ENCODE data around the gene SOAT2.

Gene SOAT2

DNA sequence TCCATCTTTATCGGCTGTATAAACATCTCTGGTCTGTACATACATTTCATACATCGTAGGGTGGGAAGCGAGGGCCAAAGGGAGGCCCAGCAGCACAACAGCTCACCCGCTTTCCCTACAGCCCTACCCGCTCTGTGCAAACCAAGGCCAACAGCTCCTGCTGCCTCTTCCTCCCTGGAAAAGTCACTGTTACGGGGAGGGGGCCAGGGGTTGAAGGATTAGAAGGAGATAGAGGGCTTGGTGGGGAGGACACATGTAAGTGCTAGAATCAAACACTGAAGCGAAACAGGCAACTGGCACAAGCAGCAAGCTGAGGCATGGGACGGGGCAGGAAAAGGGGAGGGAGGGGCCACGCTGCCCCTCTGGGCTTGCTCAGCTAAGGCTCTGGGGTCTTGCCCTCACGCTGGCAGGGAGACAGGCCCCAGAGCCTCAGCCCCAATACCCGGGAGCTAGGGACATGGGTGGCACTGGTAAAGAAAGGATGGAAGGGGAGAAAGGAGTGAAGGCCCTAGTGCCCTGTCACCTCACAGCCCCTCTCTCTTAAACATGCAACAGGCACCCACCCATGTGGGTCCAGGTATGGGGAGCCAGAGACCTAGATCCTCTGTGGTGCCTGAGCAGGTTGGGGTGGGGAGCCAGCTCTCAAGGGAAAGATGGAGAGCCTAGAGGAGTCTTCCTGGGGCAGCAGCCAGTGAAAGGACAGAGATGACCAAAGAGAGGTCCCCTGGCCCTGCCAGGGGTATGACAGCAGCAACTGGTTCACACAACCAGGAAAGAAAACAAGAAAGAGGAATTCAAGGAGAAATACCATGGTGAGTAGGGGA lies 38.5 kb upstream of the SOAT2 start:
- DNase-seq (ENCODE audit: low read depth): no peak

DNA sequence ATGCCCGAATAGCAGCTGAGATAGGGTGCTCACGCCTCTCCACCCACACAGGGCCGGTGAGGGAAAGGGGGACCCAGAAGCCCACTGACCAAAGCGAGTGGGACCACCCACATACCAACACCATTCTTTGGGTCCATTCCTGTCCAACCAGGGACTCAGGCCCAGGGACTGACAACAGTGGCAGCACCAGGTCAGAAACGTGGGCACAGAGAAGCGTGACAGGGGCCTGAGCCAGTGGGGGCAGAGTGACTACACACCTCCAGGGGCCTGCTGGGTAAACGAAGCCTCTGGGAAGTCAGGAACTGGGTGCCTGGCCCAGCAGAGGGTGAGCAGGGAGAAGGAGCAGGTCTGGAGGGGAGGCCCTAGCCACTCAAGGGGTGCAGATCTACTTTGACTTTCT lies 37.8 kb upstream of the SOAT2 start:
- DNase-seq (ENCODE audit: low read depth): no peak

DNA sequence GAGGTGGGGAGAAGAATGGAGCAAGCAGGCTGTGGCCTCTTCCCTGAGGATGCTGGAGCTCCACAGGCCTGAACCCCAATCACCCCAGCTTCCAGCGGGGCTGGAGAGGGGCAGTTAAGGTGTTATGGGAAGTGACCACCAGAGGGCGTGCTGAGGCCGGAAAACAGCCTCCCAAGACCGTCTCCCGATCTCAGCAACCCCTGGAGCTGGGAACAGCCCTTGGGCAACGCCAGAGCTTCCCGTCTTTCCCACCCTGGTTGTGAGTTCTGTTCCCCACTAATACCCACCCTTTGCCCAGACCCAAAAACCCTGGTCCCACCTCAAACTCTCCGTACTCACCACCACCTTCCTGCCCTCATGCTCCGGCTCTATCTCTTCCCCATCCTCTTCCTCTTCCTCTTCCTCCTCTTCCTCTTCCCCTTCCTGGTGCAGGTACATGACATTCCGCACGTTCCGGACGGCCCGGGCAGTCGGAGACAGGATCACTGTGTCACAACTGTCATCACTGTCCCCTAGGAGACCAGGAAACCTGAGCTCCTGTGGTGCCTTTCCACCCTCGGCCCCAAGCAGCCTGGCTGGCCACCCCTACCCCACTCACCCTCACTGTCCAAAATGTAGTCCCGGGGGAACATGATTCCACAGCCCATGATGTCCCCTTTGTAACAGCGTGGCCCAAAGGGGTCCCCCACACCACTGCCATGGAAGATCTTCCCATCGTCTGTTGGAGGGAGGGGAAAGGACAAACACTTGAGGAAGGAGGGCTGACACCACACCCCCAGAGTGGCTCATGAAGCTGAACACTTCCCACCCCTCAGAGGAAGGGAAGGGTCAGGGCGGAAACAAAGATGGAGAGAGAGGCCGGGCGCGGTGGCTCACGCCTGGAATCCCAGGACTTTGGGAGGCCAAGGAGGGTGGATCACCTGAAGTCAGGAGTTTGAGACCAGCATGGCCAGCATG lies 37.0 kb upstream of the SOAT2 start:
- DNase-seq (ENCODE audit: low read depth): peak; percentile 81

DNA sequence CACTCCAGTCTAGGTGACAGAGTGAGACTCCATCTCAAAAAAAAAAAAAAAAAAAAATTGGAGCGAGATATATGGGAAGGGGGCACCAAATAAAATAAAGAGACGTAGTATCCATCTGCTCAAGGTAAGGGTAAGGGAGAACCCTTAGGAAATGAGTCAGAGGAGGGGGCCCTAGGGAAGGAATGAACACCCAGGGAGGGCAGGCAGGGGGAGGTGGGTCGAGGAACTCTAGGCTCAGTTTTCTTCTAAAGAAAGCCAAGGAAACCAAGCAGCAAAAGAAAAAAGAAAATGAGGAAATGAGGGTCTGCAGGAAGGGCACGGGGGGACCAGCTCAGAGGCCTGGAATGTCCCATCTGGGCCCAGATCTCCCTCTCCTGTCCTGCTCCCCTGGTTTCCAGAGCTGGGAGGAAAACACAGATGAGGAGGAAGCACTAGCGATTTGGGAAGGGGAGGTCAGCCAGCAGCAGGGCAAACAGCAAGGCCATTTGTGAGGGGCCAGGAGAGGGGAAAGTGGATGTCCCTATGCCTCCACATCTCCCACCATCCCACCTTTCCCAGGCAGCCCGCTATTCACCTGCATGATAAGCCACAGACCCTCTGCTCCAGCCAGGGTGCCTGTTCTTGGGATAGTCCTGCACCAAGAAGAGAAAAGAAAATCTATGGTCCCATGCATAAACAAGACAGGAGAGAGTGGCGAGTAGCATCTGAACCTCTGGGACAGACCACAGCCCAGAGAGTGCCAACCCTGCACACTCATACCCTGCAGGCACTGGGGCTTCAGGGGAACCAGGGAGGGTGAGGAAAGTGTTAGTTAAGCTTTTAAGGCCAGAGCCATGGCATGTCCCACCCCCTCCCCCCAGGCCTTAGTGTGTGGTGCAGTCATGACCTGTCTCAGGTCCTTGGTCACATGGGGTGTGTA lies 36.0 kb upstream of the SOAT2 start:
- DNase-seq (ENCODE audit: low read depth): no peak

DNA sequence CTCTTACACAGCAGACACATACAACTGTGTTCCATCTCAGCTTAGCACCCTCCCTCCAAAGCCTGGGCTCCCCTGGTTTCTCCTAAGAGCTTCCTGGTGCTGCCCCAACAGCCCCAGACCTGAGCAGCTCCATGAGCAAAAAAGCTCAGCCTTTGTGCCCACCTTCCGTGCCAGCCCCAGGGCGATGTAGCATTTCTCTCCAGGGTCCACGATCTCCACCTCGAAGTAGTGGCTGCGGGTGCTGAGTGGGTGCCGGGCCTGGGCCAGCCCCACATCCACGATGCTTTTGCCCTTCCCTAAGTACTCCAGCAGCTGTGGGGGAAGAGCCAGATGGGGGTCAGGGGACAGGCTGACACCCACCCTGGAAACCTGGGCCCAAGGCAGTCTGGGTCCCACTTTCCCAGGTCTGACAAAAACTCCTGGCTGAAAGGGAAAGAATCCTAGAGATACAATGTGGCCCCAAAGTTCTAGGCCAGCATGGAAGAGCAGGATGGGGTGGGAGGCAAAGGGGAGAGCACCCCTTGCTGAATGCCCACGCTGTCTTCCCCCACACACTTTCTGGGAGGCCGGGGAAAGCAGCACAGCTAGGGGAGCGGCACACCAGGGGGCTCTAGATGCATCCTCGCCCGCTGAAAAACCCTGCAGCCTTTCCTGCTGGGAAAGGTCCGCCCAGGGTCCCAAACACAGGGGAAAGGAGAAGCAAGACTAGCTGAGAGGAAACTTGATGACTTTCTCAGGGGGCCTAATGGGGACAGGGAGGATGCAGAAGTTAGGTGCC lies 35.1 kb upstream of the SOAT2 start:
- no peak for DNase-seq (ENCODE audit: low read depth)

DNA sequence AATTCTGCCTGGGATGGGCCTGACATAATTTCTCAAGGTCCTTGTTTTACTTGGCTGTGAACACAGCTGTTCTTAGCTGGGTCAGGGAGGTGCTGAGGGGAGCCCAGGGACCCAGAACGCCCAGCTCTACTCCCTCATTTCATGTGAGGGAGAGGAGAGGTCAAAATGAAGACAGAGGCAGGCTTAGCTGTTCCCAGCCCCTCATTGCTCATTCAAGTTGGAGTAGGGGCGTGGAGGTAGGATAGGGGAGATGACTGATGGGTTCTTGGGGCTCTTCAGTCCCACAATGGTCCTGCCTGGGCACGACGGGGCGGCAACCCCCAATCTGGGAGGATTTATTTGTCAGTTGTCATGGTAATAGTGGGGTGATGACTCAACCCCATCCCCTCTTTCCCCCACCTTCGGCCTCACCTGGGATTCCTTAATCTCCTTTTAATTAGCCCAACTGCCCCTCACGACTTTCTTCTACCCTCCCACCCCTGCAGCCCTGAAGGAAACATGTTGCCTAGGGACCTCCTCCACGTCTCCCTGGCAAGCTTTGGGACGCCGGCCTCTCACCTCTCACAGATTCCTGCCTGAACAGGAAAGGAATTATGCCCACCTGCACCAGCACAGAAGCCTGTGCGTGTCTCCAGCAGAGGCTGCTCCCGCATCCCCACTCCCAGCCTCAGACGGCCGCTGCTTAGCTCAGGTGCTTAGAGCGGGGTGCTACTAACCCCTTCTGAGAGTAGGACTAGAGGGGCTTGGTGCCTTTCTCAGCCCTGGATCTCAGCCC lies 34.3 kb upstream of the SOAT2 start:
- DNase-seq (ENCODE audit: low read depth): no peak

DNA sequence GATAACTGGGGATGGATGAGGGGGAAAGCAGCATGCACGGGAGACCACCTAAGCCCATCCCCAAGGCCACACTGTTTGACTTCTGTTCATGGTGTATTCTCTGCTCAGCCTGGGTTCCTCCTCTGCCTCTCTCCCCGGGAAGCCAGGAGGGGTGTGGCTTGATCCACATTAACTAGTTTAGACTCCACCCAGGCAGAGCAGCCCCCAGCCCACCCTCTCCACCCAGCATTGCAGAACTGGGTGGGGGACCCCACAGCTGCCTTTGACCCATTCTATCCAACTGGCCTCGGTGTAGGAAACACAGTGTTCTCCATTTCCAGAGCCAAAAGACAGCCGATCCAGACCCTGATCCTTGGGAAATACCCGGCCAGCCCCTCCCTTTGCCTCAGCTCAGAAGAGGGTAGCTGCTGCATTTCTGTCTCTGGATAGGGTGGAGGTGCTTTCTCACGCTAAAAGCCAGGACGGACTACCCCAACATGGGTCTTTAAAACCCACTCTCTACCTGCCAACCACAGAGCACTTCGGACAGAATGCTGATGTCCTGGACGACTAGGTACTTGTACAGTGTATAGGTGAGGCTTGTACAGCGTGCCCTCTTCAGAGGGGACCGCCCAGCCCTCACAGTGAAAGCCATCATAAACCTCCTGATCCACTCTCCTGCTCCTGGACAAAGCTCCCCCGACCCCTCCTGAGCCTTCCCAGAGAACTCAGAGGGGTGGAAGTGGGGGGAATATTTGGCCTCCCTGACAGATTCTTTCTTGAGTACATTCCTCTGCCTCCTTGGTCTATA lies 33.5 kb upstream of the SOAT2 start:
- DNase-seq (ENCODE audit: low read depth): no peak

DNA sequence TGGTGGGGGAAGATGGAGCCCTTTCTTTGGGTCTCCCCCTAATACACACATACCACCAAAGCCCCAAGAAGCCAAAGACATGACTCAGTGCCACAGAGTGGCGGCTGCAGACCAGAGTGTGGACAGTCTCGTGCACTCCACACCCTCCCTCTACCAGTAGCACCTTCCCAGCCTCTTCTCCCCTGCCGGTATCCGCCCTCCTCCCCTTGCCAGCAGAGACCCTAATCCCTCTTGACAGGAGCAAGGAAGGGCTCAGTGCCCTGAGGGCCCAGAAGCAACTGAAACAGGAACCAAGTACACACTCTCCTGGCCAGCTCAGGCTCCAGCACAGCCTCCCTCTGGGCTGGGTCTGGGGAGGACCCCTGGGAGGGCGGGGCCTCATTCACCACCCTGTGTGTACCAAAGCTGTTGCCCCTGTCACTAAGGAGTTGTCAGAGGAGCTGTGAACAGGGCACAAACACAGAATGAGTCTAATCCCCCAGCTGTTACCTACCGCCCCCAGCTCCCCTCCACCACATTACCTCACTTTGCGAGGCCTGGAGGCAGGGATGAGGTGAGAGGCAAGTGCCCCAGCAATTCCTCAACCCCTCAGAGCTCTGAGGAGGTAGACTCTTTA lies 32.3 kb upstream of the SOAT2 start:
- no peak for DNase-seq (ENCODE audit: low read depth)

DNA sequence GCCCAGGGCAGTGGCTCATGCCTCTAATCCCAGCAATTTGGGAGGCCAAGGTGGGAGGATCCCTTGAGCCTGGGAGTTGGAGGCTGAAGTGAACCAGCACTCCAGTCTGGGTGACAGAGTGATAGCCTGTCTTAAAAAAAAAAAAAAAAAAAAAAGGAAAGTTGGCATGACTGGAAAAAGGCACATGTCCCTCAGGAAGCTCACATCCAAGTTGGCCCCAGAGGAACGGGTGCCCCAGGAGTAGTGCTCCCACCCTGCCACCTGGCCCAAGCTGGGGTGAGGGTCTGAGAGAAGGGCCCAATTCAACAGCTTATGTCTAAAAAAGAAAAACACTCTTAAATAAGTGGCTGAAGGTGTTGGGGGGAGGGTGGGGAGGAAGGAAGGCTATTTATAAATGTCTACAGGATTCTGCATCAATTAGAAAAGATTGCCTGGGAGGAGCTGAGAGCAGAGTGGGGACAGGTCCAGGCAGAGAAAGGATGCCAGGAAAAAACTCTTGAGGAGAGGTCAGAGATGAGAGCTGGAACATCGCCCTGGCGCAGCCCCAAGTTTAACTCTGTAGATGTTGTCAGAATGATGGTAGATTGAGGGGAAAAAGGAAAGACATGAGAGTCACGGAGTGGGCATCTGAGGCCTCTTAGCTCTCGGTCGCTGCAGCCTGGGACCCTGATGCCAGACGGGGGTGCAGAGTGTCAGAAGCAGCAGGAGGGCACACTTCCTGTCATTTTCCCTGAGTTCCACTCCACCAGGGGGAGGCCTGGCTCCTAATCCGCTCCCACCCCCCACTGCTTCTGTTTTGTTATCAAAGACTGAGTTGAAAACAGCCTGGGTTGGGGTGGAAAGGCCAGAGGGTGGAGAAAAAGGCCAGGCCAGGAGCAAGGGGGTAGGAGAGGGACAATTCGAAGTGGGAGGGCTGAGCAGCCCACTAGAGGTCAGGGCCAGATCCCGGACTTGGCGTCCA lies 31.4 kb upstream of the SOAT2 start:
- DNase-seq (ENCODE audit: low read depth): peak; percentile 79

DNA sequence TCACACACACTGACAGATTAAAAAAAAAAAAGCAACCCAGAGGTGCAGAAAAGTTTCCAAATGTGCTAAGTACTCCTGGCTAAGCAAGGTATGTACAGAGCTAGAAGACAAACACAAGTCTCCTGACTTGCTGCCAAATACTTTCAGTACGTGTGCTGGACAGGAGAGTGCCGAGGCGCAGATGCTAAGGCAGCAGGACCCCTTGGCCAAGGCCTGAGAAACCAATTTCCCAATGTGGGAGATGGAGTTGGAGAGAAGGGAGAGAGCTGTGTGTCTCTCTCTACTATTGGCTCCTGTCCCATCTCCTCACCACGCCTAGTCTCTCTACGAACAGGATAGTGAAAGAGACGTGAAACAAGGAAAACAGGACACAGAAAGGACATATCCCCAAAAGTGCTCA lies 29.4 kb upstream of the SOAT2 start:
- no peak for DNase-seq (ENCODE audit: low read depth)

DNA sequence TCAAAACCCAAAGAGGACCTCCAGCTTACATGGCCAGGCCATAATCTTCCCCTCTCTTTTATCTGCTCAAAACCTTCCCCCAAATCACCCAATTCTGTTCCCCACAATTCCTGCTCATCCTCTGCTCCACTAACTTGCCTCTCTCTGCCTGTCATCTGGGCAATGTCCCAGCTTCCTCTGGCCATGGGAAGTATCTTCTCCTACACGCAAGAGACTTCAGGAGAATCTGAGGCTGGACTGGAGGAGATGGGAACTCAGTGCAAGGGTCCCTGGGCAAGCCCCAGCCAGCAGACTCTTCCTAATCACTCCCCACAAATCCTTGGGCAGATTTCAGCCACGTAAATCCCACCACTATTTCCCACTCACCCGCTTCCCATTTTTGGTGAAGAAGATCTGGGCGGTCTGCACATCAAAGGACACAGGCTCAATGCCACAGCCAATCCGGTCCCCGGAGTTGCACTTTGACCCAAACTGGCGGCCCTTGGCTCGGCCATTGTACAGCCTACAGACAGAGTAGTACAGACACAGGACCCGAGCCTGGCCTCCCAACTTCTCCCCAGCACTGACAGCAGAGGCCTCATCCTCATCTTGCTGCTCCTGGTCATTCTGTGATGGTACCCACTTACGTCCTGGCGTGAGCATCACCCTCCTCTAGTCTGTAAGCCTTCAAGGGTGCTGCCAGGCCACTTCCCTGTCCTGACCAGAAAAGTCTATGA lies 28.8 kb upstream of the SOAT2 start:
- no peak for DNase-seq (ENCODE audit: low read depth)

DNA sequence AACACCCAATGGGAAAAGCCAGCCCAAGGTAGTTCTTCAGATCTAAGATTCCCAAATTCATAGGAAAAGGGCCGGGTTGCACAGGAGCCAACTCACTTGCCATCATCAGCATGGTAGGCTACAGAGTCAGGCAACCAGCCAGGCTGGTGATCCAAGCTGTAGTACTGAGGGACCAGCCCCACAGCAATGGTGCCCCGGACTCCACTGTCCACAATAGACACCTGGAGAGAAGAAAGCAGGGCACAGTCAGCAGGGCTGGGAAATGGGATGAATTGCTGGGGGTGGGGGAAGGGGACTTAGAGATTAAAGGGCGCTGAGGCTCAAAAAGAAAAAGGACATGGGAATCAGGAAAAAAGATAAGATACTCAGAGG lies 28.3 kb upstream of the SOAT2 start:
- no peak for DNase-seq (ENCODE audit: low read depth)

DNA sequence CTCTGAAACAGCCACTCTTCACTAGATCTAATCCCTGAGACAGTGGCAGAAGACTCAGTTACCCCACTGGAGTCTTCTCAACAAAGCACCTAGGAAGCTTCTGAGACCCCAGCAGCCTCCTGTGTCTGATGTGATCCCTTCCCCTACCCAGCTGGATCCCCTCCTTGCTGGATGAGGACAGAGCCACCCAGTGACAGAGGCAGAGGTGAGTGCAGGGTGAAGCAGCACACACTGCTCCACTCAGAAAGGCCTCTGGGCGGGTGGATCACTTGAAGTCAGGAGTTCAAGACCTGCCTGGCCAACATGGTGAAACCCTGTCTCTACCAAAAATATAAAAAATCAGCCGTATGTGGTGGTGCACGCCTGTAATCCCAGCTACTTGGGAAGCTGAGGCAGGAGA lies 26.8 kb upstream of the SOAT2 start:
- no peak for DNase-seq (ENCODE audit: low read depth)

DNA sequence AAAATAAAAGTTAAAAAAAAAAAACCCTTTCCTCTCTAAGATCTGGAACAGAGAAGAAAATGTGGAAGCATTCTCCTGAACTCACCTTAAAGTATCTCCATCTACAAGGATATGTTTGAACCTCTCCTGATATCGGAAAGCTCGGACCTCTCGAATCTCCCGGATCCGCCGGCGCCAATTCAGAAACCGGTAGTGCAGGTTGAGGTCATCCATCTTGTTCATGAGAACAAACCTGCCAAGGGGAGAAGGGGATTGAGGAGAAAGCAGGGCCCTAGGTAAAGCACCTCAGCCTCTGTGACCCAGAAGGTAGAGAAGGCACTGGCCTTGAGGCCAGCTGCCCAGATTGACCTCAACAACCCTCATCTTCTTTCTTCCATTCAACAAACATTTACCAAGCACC lies 26.3 kb upstream of the SOAT2 start:
- DNase-seq (ENCODE audit: low read depth): no peak

DNA sequence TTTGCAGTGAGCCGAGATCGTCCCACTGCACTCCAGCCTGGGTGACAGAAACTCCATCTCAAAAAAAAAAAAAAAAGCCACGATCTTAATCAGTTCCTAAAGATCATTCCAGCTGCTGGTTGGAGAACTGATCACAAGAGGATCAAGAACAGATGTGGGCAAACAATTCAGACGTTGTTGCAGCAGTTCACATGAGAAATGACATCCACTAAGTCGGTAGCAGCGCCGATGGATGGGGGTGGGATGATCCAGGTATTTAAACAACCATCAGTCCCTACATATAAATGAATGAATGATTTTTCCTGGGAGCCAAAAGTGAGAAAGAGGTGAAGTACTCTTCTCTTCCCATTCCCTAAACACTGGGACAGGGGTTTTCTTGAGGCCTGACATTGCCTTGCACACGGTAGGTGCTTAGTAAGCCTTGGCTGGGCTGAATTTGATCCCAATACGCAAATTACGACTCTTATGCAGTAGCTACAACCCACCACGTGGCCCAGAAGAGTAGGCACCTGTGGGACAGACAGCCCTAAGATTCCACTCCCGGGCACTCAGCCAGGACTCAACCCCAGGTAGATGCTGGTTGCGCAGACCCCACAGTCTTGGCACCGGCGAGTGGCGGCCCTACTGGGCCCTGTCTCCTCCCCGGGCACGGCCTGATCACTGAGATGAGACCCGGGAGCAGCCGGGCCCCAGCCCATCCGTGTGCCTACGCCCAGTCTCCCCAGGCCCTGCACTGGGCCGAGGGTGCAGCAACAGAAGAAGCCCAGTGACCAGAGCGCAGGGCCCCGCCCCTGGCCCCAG lies 24.7 kb upstream of the SOAT2 start:
- no peak for DNase-seq (ENCODE audit: low read depth)
